Peyer's patch (tissue), 4 donors: ENCODE data around the gene RRP12. TPM values are rescaled to one million over a fixed set of nuclear protein-coding genes. Genes with fewer than 3 reads are reported as not detected.

Source experiments
- DNase-seq, 3 donors: peaks; one replicate each; pipeline ENCODE4 v3.0.0-alpha.2; 2017 to 2019
- H3K27ac ChIP-seq, 4 donors: fragments of 200-600 bp; sonication (generic); one replicate each; pipeline ENCODE4 v1.5.1; 2016 to 2019
- H3K27me3 ChIP-seq, 2 donors: fragments of 200-600 bp; sonication (generic); one replicate each; pipeline ENCODE4 v1.5.1; 2019
- H3K36me3 ChIP-seq, 3 donors: fragments of 200-600 bp; sonication (generic); one replicate each; pipeline ENCODE4 v1.5.1; 2016 to 2019
- H3K4me1 ChIP-seq, 4 donors: fragments of 200-600 bp; sonication (generic); one replicate each; pipeline ENCODE4 v1.5.1; 2016 to 2019
- H3K4me3 ChIP-seq, 4 donors: fragments of 200-600 bp; sonication (generic); 1 replicate in 3 of 4; 2 replicates in 1 of 4; pipeline ENCODE4 v1.5.1; 2016 to 2019; ENCODE audit warnings: mild to moderate bottlenecking in 1 of 4
- H3K9me3 ChIP-seq, 4 donors: fragments of 200-600 bp; sonication (generic); one replicate each; pipeline ENCODE4 v1.5.1; 2016 to 2019; ENCODE audit warnings: mild to moderate bottlenecking in 1 of 4
- CTCF ChIP-seq, 6 experiments: fragments of 450-650 bp in 4 of 6; fragments of 200-600 bp in 2 of 6; sonication (generic) in 1 of 6; IDR thresholded peaks; one replicate each; pipeline ENCODE4 v1.5.1; 2017 to 2019; ENCODE audit warnings: antibody characterized with exemption in 6 of 6, mild to moderate bottlenecking in 3 of 6, moderate library complexity in 1 of 6
- POLR2A ChIP-seq, 2 donors: fragments of 450-650 bp; IDR thresholded peaks; one replicate each; pipeline ENCODE4 v1.5.1; 2017; ENCODE audit warnings: antibody characterized with exemption in 2 of 2, mild to moderate bottlenecking in 2 of 2, moderate library complexity in 2 of 2
- total RNA-seq, 4 donors: library from RNA; depleted of rRNA; stranded (reverse); fragments of >200 nt; gene quantifications; one replicate each; pipeline ENCODE4 v1.1.0, GENCODE V29; 2016

RRP12 gene
- total RNA-seq, 4 donors from 2014 or later, result 9.1 to 42.9 (median 22.5) TPM

GRCh38 chr10:97321032-97321803 is 79.9 kb downstream of the RRP12 start:
- peak; percentile 26 to 62 (median 59) for DNase-seq
- Histone ChIP-seq H3K9me3 (no peaks in the 10 kb centered on the region), H3K4me3 (peak overlapping the region; percentile 77 to 88 (median 83)), H3K27ac (peak overlapping the region; percentile 96 to 98 (median 97)), H3K27me3 (no peaks in the 10 kb centered on the region), H3K4me1 (peaks cover 0 to 28% (median 12%) of the 10 kb centered on the region in 4 donors), H3K36me3 (no peaks in the 10 kb centered on the region)
- no peak for TF ChIP-seq CTCF (IDR thresholded peaks at IDR 0.05)
- no peak for TF ChIP-seq POLR2A (IDR thresholded peaks at IDR 0.05)

- TF ChIP-seq CTCF (IDR thresholded peaks at IDR 0.05) (no peak), POLR2A (IDR thresholded peaks at IDR 0.05) (no peak)
- Histone ChIP-seq H3K9me3 (no peaks in the 10 kb centered on the region), H3K36me3 (no peaks in the 10 kb centered on the region), H3K27me3 (no peaks in the 10 kb centered on the region), H3K4me1 (peaks cover 0 to 28% (median 12%) of the 10 kb centered on the region in 4 donors), H3K4me3 (peak overlapping the region; percentile 77 to 88 (median 83)), H3K27ac (peak overlapping the region; percentile 96 to 98 (median 97))
- DNase-seq, result peak; percentile 39 to 59 (median 56)
Observed at GRCh38 chr10:97320480-97321031, 80.6 kb downstream of the RRP12 start.

- TF ChIP-seq CTCF (IDR thresholded peaks at IDR 0.05), result peak in 1 of 6 experiments; percentile 19
- peak in 1 of 2 donors; percentile 18 for TF ChIP-seq POLR2A (IDR thresholded peaks at IDR 0.05)
- Histone ChIP-seq H3K27me3 (no peaks in the 10 kb centered on the region), H3K9me3 (no peaks in the 10 kb centered on the region), H3K27ac (peak overlapping the region; percentile 96 to 98 (median 97)), H3K4me1 (peaks cover 0 to 28% (median 12%) of the 10 kb centered on the region in 4 donors), H3K36me3 (no peaks in the 10 kb centered on the region), H3K4me3 (peak overlapping the region; percentile 77 to 88 (median 83))
- peak; percentile 77 to 88 (median 78) for DNase-seq
Observed at GRCh38 chr10:97319671-97320479, 81.3 kb downstream of the RRP12 start.

- peak within 1 kb of the TSS; percentile 96 to 98 (median 97) for H3K27ac ChIP-seq
- TF ChIP-seq CTCF (IDR thresholded peaks at IDR 0.05) (peak in 1 of 6 experiments; percentile 4), POLR2A (IDR thresholded peaks at IDR 0.05) (peak; percentile 86 to 93)
- H3K4me1 ChIP-seq, result peaks cover 0 to 28% (median 12%) of the 10 kb centered on the region in 4 donors
Observed at GRCh38 chr10:97318772-97319651, 82.1 kb downstream of the RRP12 start, which contains the start of gene FRAT1. FRAT1 (plus strand) TSS chr10:97319271; CDS start chr10:97319454, 183 bp downstream.

More at GRCh38 chr10:97318772-97319651, 82.1 kb downstream of the RRP12 start, which contains the start of gene FRAT1:
- peak; percentile 94 to 96 (median 94) for DNase-seq
- H3K9me3 ChIP-seq, result no peaks in the 10 kb centered on the region
- peak within 1 kb of the TSS; percentile 77 to 88 (median 83) for H3K4me3 ChIP-seq
- H3K36me3 ChIP-seq, result no peaks in the 10 kb centered on the region
- H3K27me3 ChIP-seq, result no peaks in the 10 kb centered on the region
